PC-9 (cell line): Measurements from ENCODE around the gene CNTNAP2.

Experiments used
- CTCF ChIP-seq: fragments of 200-600 bp; sonication (generic); conservative IDR thresholded peaks from 2 replicates; pipeline ENCODE4 v1.6.1; 2017; ENCODE audit warnings: mixed run types, antibody characterized with exemption, mild to moderate bottlenecking, moderate library complexity
- EZH2 ChIP-seq: fragments of 200-600 bp; sonication (generic); IDR thresholded peaks from 2 replicates; pipeline ENCODE4 v1.8.0; 2017; ENCODE audit warnings: antibody characterized with exemption, low read depth

GRCh38 chr7:148020679-148021078 is 1904.1 kb downstream of the CNTNAP2 start:
- TF ChIP-seq CTCF (no peak), EZH2 (no peak)
